ENCODE data around the gene TRDMT1. TPM values are rescaled to one million over a fixed set of nuclear protein-coding genes. Genes with fewer than 3 reads are reported as not detected.

Gene TRDMT1
- polyA plus RNA-seq, 1 donor from 2014 or later = 25.4 TPM

- H3K4me2 ChIP-seq (ENCODE audit: low read length) = no peak overlapping the region
- TF ChIP-seq RAD21 (conservative IDR thresholded peaks at IDR 0.05) = no peak
- TF ChIP-seq CTCF (IDR thresholded peaks at IDR 0.05; ENCODE audit: poor library complexity, severe bottlenecking) = no peak
- TF ChIP-seq REST (IDR thresholded peaks at IDR 0.05; ENCODE audit: borderline replicate concordance) = no peak
- no peak for TF ChIP-seq TAF1 (IDR thresholded peaks at IDR 0.05; ENCODE audit: low read depth)
- TF ChIP-seq SMC3 (conservative IDR thresholded peaks at IDR 0.05; ENCODE audit: poor library complexity) = no peak
- no peak for TF ChIP-seq EP300 (conservative IDR thresholded peaks at IDR 0.05; ENCODE audit: poor library complexity, severe bottlenecking)
- no peak for TF ChIP-seq POLR2AphosphoS5 (IDR thresholded peaks at IDR 0.05)
- no peak for TF ChIP-seq EZH2 (IDR thresholded peaks at IDR 0.05; ENCODE audit: borderline replicate concordance, insufficient read depth, low read length, poor library complexity, severe bottlenecking)
- H3K9me3 ChIP-seq (ENCODE audit: low read length) = no peaks in the 10 kb centered on the region
- H4K20me1 ChIP-seq (ENCODE audit: insufficient read depth) = no peaks in the 10 kb centered on the region
- no peak overlapping the region for H2AFZ ChIP-seq (ENCODE audit: low read depth, low read length)
- no peaks in the 10 kb centered on the region for H3F3A ChIP-seq (ENCODE audit: insufficient read depth, low read length, poor library complexity, severe bottlenecking)
- H3K36me3 ChIP-seq (ENCODE audit: insufficient read depth, low read length) = peaks cover 6% of the 10 kb centered on the region
- H3K79me2 ChIP-seq (replicated peaks; ENCODE audit: insufficient read depth, low read length) = no peaks in the 10 kb centered on the region
- H3K4me3 ChIP-seq (ENCODE audit: low read length) = no peak overlapping the region
- H3K9me2 ChIP-seq (ENCODE audit: insufficient read depth, low read length) = no peaks in the 10 kb centered on the region
- no peak overlapping the region for H3K27ac ChIP-seq (ENCODE audit: low read length)
- H3K27me3 ChIP-seq (ENCODE audit: insufficient read depth, low read depth, low read length) = no peaks in the 10 kb centered on the region
- H3K9ac ChIP-seq (ENCODE audit: low read length) = no peak overlapping the region
Observed at GRCh38 chr10:17101910-17102266, 99.6 kb downstream of the TRDMT1 start.

GRCh38 chr10:17101257-17101909 lies 100.1 kb downstream of the TRDMT1 start:
- Histone ChIP-seq H3K4me3 (ENCODE audit: low read length) (no peak overlapping the region), H3K4me2 (ENCODE audit: low read length) (no peak overlapping the region), H3K9me3 (ENCODE audit: low read length) (no peaks in the 10 kb centered on the region), H3F3A (ENCODE audit: insufficient read depth, low read length, poor library complexity, severe bottlenecking) (no peaks in the 10 kb centered on the region), H3K9me2 (ENCODE audit: insufficient read depth, low read length) (no peaks in the 10 kb centered on the region), H3K36me3 (ENCODE audit: insufficient read depth, low read length) (peaks cover 6% of the 10 kb centered on the region), H4K20me1 (ENCODE audit: insufficient read depth) (no peaks in the 10 kb centered on the region), H3K27me3 (ENCODE audit: insufficient read depth, low read depth, low read length) (no peaks in the 10 kb centered on the region), H2AFZ (ENCODE audit: low read depth, low read length) (no peak overlapping the region), H3K9ac (ENCODE audit: low read length) (no peak overlapping the region), H3K79me2 (replicated peaks; ENCODE audit: insufficient read depth, low read length) (no peaks in the 10 kb centered on the region), H3K27ac (ENCODE audit: low read length) (no peak overlapping the region)
- TF ChIP-seq RAD21 (conservative IDR thresholded peaks at IDR 0.05) = no peak
- no peak for TF ChIP-seq TAF1 (IDR thresholded peaks at IDR 0.05; ENCODE audit: low read depth)
- no peak for TF ChIP-seq EP300 (conservative IDR thresholded peaks at IDR 0.05; ENCODE audit: poor library complexity, severe bottlenecking)
- TF ChIP-seq REST (IDR thresholded peaks at IDR 0.05; ENCODE audit: borderline replicate concordance) = no peak
- no peak for TF ChIP-seq CTCF (IDR thresholded peaks at IDR 0.05; ENCODE audit: poor library complexity, severe bottlenecking)
- no peak for TF ChIP-seq POLR2AphosphoS5 (IDR thresholded peaks at IDR 0.05)
- no peak for TF ChIP-seq SMC3 (conservative IDR thresholded peaks at IDR 0.05; ENCODE audit: poor library complexity)
- TF ChIP-seq MXI1 (conservative IDR thresholded peaks at IDR 0.05; ENCODE audit: poor library complexity, severe bottlenecking) = no peak
